GM19328 (cell line): ENCODE measurements around the gene HSPB9.

Experiments used
- ATAC-seq: cut with Tn5 transposase; IDR thresholded peaks from one replicate; pipeline ENCODE4 v1.9.1; 2021; ENCODE audit warnings: mild to moderate bottlenecking, moderate library complexity; ENCODE audit not compliant: unreplicated experiment

Gene HSPB9

DNA sequence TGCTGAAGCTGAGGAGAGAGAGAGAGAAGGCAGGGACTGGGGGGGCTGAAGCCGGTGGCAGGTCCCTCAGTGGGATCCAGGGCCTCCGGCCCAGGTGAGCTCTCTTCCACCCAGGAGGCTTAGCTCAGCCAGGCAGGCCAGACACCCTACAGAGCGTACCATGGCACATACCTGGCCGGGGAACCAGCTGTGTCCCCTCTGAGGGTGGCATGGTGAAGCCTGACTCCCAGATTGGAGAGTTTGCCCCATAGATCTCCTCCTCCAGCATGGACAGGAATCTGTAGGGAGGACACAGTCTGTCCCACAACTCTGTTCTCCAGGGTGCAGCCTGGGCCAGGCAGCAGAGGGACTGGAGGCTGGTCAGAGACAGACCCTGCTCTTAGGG is 4.5 kb upstream of the HSPB9 start:
- ATAC-seq: no peak

- ATAC-seq: no peak
Measured at GRCh38 chr17:42118545-42118944, 4.1 kb upstream of the HSPB9 start.

- no peak for ATAC-seq
Measured at GRCh38 chr17:42119301-42119700, 3.3 kb upstream of the HSPB9 start.

DNA sequence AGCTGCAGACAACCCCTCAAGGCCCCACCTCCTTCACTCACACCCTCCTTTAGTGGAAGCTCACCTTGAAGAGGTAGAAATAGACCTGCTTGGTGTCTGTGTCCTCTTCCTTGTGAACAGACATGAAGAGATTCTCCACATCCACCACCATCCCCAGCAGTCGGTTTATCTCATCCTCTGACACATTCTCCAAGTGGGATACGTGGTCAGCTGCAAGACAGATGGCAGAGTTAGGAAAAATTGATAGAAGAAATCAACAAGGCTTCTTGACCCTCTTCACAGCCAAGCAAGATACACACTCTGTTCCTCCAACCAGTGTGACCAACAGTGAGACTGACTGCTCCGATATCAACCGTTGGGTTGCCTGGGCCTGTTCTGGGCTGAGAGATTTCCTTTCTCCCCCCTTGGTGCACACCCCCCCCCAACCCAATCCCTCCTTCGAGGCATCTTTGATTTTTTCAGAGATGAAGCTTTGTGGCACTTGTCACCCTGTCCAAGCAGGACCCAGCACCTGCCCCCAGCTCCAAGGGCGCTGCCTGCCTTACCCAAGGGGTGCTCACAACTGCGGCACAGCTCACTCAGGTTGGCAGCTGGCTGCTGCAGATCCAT is 2.3 kb upstream of the HSPB9 start:
- no peak for ATAC-seq

DNA sequence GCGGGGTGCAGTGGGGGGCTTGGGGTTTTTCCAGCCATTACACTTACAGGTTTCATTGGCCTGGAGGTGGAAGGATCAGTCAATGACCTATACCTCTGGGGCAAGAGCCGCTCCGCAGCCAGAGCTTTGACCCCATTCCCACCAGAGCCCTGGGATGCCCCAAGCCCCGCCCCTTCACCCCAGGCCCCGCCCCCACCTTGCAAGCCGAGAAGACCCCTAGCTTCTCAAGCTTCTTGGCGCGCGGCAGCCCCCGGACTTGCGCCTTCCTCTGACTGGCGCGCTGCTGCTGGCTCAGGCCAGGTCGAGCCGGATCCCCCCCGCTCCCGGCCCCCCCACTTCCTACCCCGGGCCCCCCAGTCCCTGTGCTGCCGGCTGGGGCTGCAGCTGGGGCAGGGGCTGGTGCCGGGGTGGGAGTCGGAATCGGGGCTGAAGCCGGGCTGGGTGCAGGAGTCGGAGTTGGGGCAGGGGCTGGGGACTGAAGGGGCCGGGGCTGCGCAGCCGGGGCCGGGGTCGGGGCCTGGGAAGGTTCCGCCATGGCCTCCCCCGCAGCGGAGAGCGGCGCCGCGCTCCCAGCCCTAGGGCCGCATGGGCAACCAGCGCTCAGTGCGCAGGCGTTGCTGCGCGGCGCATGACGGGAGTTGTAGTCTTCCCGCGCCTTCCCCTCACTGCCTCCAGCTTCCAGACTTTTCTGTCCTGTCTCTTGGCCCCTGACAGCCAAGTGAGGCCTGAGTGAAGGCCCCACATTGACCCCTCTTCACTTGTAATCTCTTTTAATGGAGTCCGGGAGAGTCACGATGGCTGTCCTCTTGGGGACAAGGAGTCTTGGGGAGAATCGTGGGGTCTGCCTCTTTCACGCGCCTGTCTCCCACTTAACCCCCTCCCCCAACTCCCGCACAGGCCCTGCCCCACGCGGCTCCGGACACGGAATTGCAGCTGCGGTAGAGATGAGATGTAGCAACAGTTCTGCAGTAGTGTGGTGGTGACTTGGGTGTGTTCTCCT is 1.5 kb upstream of the HSPB9 start, which contains the start of gene KAT2A:
KAT2A (minus strand) TSS at position 598 of the 1,000 bp plus-strand sequence; CDS start at position 535, 63 bp downstream.
- ATAC-seq: peak; percentile 72

DNA sequence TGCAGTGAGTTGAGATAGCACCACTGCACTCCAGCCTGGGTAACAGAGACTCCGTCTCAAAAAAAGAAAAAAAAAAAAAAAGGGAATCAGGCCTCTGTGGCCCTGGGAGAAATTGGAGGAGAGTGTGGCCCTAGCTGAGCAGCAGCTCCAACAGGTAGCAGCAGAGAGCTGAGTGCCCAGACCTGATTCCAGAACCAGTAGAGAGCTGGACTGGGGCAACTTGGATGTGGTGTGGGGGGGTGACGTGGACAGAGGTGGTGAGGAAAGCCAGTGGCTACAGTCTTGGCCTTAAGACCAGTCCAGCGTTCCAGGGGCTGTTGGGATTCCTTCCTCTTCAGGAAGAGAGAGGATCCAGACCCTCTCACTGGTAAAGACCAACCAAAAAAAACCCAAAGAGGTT is 1.7 kb downstream of the HSPB9 start:
- ATAC-seq: no peak

GRCh38 chr17:42125565-42125964 is 3.0 kb downstream of the HSPB9 start:
- no peak for ATAC-seq

GRCh38 chr17:42126836-42127235 is 4.2 kb downstream of the HSPB9 start:
- ATAC-seq: no peak

GRCh38 chr17:42127414-42127813 is 4.8 kb downstream of the HSPB9 start:
- no peak for ATAC-seq

- ATAC-seq: no peak
Measured at GRCh38 chr17:42129109-42129837, 6.7 kb downstream of the HSPB9 start.

DNA sequence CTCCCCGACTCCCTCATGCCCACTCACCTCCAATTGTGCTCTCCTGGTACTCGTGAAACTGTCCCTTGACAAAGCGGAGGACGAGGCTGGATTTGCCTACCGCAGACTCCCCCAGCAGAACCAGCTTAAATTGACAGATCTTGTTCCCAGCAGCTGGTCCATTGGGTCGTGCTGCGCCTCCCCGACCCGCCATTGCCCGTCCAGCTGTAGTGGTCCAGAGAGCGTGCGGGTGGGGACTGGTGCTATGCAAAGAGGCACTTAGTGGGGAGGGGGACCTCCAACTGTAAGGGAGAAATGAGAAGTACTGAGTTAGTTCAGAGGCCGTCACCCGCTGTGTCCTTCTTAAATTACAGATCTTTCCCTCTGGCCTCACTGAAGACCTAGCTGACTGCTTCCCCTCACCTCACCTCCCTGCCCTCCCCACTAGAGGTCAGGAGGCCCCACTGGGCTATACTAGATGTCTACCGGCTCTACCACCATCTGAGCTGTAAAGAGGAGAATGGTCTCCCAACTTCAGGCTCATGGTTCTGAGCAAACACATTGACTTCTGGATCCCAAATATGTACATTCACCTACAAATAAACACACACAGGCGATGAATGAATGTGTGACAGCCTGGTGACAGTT is 7.8 kb downstream of the HSPB9 start:
- no peak for ATAC-seq

DNA sequence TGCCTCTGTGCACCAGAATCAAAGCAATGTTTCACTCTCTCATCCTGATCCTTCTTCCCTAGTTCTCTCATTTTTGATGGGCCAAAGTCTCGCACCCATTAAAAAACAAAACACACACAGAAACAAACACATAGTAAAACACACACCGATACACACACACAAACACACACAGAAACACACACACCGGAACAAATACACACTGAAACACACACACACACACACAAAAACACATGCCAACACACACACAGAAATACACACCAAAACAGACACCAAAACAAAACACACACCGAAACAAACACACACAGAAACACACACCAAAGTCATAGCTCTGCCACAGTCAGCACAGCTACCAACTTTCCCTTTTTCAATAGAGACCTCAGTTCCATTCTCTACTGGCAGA is 8.6 kb downstream of the HSPB9 start:
- ATAC-seq: no peak

GRCh38 chr17:42131981-42132432 is 9.4 kb downstream of the HSPB9 start:
- no peak for ATAC-seq

GRCh38 chr17:42132941-42133340 is 10.3 kb downstream of the HSPB9 start:
- no peak for ATAC-seq

DNA sequence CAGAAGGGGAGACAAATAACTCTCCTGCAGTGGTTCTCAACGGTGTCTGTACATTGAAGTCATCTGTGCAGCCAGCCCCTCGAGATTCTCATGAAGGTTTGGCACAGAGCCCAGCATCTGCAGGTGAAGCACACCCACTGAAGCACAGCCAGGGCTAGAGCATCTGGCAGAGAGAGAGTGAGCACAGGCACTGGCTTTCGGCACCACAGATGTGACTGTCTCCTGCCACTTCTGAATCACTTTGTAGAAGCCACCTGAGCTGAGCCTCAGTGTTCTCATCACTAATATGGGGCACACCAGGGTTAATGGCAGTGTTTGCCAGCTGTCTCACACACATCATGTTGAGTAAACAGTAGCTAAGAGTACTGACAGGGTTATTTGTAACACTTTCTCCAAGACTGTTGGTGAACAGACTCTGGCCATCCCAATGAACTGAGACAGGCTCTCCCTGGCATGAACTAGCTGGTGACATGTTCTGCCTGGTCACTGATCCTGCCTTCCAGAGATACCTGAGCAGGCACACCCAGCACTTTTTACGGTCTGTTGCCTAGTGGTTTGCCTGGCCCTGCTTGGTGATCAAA is 10.9 kb downstream of the HSPB9 start:
- ATAC-seq: no peak

DNA sequence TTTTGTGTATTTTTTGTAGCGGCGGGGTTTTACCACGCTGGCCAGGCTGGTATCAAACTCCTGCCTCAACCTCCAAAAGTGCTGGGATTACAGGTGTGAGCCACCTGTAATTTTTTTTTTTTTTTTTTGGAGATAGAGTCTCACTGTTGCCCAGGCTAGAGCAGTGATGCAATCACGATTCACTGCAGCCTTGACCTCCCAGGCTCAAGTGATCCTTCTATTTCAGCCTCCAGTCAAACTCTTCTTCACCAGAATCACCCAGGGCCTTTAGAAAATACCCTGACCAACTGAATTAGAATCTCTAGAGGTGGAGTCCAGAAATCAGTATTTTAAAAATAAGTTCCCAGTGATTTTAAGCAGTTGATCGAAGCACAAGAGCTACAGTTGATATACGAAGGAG is 12.5 kb downstream of the HSPB9 start:
- ATAC-seq: no peak

GRCh38 chr17:42135664-42136653 is 13.4 kb downstream of the HSPB9 start:
- no peak for ATAC-seq

DNA sequence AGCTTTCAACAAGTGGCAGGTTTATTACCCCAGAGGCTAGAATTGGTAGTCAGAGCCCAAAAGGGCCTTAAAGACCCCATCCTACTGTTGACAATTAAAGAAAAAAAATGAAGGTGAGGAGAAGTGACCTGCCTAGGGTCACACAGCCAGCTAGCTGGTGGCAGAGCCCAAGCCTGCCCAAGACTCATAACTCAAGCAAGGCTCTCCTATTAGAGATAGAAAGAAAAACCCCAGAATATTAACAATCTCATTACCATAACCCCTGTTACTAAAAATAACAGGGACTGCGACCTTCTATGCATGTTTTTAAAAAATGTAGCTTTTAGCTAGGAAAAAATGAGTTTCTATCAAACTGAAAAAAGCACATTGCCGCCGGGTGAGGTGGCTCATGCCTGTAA is 14.0 kb downstream of the HSPB9 start:
- ATAC-seq: no peak

DNA sequence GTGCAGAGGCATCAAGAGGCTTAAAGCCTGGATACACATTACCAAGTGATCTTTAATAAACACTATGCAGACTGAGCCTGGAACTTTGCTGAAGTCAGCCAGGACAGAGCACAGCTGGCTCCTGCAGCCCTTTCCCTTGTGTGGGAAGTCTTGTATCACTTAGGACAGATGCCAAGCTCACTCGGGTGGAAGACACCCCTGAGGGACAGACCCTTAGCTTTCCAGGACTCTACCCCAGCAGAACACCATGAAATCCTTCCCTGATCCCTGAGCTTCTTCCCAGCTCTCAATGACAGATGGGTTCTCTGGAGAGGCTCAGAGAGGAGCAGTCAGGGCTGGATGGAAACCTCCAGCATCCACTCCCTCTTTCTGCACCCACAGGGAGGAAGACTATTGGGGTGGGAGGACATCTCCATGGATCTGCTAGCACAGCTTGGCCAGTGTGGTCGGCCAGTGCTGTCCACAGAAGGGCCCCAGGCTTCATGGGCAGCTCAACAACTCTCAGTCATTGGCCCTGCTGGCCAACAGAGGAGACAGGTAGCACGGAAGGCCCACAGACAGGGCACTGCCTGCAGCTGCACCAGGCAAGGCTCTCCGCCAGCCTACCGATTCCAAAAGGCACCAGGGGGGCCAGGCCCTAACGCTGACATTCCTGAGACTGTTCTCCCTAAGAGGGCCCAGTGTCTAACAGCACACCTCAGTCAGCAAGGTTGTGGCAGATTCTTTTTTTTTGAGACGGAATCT is 16.3 kb downstream of the HSPB9 start:
- ATAC-seq: no peak
